HG03342 (cell line): ENCODE results near the gene MAP3K5.
A peak's percentile ranks its signal among the peaks of the same experiment; 100 is the strongest.
"Not testable (repeated sequence)": the region's sequence is repeated elsewhere in the genome, so short reads cannot be mapped to it uniquely, and the experiment has no call there.

Experiments used
- ATAC-seq: cut with Tn5 transposase; IDR thresholded peaks from one replicate; pipeline ENCODE4 v1.9.1; 2021; ENCODE audit warnings: mild to moderate bottlenecking, moderate library complexity; ENCODE audit not compliant: unreplicated experiment

The MAP3K5 gene

GRCh38 chr6:136791296-136792094 lies 782 bp downstream of the MAP3K5 start:
- peak; percentile 29 for ATAC-seq

- ATAC-seq = no peak
These were observed 1.6 kb downstream of the MAP3K5 start for GRCh38 chr6:136790411-136791295.

- not testable (repeated sequence) for ATAC-seq
These were observed 2.8 kb downstream of the MAP3K5 start for GRCh38 chr6:136789440-136789839.

- ATAC-seq = no peak
These were observed 4.0 kb downstream of the MAP3K5 start for GRCh38 chr6:136788069-136788902.

GRCh38 chr6:136787726-136788068 lies 4.6 kb downstream of the MAP3K5 start:
- ATAC-seq = no peak

- no peak for ATAC-seq
These were observed 5.6 kb downstream of the MAP3K5 start for GRCh38 chr6:136786658-136787057.

- no peak for ATAC-seq
These were observed 7.1 kb downstream of the MAP3K5 start for GRCh38 chr6:136784910-136785746.

- no peak for ATAC-seq
These were observed 8.0 kb downstream of the MAP3K5 start for GRCh38 chr6:136784271-136784664.

- ATAC-seq = peak; percentile 87
These were observed 8.6 kb downstream of the MAP3K5 start for GRCh38 chr6:136783495-136784270.

GRCh38 chr6:136783021-136783420 lies 9.3 kb downstream of the MAP3K5 start:
- no peak for ATAC-seq

- no peak for ATAC-seq
These were observed 10.1 kb downstream of the MAP3K5 start for GRCh38 chr6:136782021-136782770.

- no peak for ATAC-seq
These were observed 11.3 kb downstream of the MAP3K5 start for GRCh38 chr6:136780972-136781371.

GRCh38 chr6:136779682-136780081 lies 12.6 kb downstream of the MAP3K5 start:
- no peak for ATAC-seq

- ATAC-seq = no peak
These were observed 14.6 kb downstream of the MAP3K5 start for GRCh38 chr6:136777651-136778050.

GRCh38 chr6:136775548-136775947 lies 16.7 kb downstream of the MAP3K5 start:
- no peak for ATAC-seq

GRCh38 chr6:136775081-136775480 lies 17.2 kb downstream of the MAP3K5 start:
- no peak for ATAC-seq

- no peak for ATAC-seq
These were observed 17.8 kb downstream of the MAP3K5 start for GRCh38 chr6:136774228-136775041.

GRCh38 chr6:136773473-136773796 lies 18.8 kb downstream of the MAP3K5 start:
- no peak for ATAC-seq
